ENCODE measurements around the gene ZNF423.

The ZNF423 gene

GRCh38 chr16:49592546-49593423 lies 263.1 kb downstream of the ZNF423 start:
- in situ Hi-C loops (cut with MboI; ENCODE audit: low sequenced_read_pairs) = no loop called here

GRCh38 chr16:49590166-49590871 lies 265.6 kb downstream of the ZNF423 start:
- in situ Hi-C loops (cut with MboI; ENCODE audit: low sequenced_read_pairs) = no loop called here

DNA sequence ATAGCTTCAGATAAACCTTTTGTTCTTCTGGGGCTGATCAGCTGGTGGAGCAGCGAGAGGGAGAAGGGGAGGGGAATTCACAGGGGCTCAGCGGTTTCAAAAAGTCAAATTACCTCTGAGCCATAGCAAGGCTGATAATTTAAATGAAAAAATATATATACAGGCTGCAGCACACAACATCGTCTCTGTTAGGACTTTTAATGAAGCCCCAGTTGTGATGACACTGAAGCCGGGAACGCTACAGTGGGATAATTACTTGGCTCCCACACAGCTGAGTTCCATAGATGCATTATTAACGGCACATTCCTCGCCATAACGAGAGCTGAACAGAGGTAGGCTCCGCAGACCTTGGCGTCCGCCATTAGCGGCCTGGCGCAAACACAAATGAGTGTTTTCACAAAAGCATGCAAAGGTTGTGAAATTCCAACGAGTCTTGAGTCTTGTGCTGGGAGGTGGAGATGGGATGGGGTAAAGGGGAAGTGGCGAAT lies 266.3 kb downstream of the ZNF423 start:
- in situ Hi-C loops (cut with MboI; ENCODE audit: low sequenced_read_pairs) = no loop called here

- in situ Hi-C loops (cut with MboI; ENCODE audit: low sequenced_read_pairs) = no loop called here
These were observed 267.1 kb downstream of the ZNF423 start for GRCh38 chr16:49588729-49589384.

- in situ Hi-C loops (cut with MboI; ENCODE audit: low sequenced_read_pairs) = no loop called here
These were observed 267.9 kb downstream of the ZNF423 start for GRCh38 chr16:49588026-49588425.

DNA sequence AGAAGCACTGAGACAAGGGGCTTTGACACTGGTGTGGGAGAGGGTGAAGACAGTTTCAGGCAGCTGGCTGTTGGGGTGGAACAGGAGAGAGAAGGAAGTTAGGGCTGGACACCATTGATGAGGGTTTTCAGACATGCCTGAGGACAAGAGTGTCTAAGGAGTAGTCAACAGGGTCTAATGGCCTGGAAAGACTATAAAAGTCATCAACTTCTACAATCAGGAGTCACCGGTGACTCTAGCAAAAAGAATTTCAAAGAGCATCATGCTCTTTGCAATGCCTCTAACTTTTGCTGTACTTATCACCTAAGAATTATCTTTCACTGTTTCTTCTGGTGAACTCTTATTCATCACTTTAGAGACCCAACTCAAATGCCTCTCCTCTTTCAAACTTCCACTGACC lies 268.4 kb downstream of the ZNF423 start:
- in situ Hi-C loops (cut with MboI; ENCODE audit: low sequenced_read_pairs) = no loop called here

DNA sequence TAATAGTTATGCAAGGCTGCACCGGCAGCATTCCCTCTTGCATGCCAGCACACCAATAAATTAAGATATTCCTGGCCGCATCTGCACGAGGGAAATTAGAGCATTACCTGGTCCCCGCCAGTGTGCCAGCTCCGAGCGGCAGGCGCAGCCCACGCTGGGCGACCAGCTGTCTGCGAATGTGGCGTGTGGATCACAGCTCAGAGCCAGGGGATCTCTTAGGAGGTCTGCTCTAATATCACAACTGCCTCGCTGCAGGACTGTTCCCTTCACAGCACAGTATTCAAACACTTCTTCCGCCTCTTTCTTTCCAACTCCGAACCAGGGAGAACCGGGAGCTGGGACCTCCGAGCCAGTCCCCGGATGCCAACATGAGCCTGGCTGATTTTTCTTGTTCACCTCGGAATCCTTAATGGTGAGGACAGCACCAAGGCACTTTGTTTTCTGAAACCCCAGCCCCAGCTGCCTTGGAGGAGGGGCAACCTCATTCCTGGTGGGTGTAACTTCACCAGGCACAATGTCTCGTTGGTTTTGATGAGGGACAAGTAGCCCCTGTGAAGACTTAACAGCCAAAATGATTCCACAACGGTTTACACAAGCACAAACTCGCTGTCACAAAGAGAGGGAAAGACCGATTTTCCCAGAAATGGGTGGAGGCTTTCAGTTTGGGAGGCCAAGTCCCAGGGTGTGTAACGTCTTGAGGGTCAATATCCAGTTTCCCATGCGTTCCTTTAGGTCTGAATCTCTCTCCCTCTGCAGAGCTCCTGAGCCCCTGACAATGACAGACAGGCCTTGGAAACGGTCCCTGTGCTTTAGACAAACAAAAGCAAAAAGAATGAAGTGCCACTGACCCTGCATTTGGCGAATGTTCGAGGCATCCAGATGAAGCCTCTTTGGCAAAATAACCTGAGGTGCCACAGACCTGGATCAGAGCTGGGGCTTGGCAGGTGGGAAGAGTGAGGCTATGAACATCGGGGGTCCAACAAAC lies 269.2 kb downstream of the ZNF423 start:
- in situ Hi-C loops (cut with MboI; ENCODE audit: low sequenced_read_pairs) = no loop called here

DNA sequence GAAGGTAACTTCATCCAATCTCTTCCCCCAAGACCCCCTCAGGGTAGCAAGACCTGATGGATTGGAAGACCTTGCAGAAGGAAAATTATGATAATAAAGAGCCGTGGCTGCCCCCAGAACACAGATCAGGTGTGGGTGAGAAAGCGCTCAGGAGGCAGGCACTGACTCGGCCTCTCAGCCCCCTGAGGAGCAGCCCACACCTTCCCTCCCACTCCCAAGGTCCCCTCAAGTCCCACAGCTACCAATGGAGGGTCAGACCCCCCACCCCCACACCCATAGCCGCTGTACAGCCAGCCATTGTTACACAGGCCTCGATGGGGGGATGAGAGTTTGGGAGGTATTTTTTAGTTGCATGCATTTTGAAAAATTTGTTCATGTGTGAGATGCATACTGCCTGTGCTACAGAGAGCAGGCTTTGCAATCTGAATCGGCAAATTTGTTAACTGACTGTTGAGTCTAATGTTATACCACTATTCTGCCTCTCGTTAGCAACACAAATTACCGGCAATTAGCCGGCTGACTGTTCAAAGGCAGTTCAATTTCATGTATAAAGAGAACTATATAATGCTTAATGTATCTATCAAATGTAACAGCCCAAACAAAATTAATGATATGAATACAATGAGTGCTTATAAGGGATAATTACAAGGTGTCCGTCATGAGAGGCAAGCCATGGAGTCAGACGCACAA lies 270.6 kb downstream of the ZNF423 start:
- in situ Hi-C loops (cut with MboI; ENCODE audit: low sequenced_read_pairs) = no loop called here

DNA sequence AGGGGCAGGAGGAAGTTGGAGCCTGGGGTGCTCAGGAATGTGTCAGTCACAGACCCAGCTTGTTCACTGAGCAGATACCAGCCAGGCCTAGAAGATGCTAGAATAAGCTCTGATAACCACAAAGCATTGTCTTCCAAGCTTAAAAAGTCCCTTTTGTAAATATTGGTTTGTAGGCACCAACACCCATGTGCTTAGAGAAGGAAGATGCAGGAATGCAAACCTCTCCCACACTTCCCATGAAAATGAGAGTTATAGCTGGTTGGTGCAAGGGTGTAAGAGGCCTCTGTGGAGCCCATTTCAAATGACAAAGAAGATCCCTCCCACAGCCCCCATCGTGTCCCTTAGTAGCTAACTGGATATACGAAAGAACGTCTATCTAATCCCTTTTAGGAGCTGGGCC lies 272.0 kb downstream of the ZNF423 start:
- in situ Hi-C loops (cut with MboI; ENCODE audit: low sequenced_read_pairs) = no loop called here

- in situ Hi-C loops (cut with MboI; ENCODE audit: low sequenced_read_pairs) = no loop called here
These were observed 274.1 kb downstream of the ZNF423 start for GRCh38 chr16:49581630-49582298.

- in situ Hi-C loops (cut with MboI; ENCODE audit: low sequenced_read_pairs) = no loop called here
These were observed 275.1 kb downstream of the ZNF423 start for GRCh38 chr16:49580751-49581303.

DNA sequence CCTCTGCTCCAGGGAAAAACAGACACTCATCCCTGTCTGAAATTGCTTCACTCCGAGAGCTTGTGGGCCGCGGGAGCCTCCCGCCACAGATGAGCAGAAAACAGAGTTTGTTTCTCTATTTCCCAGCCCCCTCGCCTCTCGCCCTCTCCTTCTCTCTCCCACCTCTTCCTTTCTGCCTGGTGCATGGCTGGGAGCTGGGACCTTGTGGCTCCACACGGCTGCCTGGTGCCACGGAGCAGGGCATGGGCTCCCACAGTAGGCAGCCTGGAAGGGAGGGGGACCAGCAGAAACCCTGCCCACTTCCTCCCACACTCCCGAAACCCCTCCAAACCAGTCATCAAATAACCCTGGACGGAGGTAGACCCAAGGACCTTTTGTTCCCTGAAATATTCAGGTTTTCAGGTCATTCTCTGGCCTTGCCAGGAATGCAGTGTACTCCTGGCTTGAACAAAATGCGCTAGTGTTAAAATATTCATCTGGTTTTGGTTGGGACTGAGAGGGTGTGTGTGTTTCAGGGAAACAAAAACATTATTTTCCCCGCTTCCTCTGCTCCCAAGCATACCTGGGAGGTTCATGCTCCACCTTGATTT lies 277.4 kb downstream of the ZNF423 start:
- in situ Hi-C loops (cut with MboI; ENCODE audit: low sequenced_read_pairs) = no loop called here

GRCh38 chr16:49578018-49578417 lies 277.9 kb downstream of the ZNF423 start:
- in situ Hi-C loops (cut with MboI; ENCODE audit: low sequenced_read_pairs) = no loop called here

DNA sequence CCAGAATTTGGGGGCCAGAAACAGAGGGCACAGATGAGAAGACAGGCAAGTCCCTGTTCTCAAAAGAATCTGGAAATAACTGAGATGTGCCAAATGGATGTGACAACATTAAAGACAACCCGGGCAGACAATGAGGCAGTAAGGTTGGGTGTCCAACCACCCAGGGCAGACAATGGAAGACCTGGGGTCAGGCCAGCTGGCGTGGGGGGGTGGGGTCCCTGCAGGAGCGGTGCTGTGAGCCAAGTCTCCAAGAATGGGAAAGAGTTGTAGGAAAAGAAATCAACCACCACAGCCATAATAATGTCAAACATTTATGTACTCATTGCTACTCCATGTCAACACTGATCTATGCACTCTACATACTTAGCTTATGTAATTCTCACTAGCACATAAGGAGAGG lies 279.0 kb downstream of the ZNF423 start:
- in situ Hi-C loops (cut with MboI; ENCODE audit: low sequenced_read_pairs) = no loop called here

GRCh38 chr16:49576173-49576494 lies 279.8 kb downstream of the ZNF423 start:
- in situ Hi-C loops (cut with MboI; ENCODE audit: low sequenced_read_pairs) = no loop called here

DNA sequence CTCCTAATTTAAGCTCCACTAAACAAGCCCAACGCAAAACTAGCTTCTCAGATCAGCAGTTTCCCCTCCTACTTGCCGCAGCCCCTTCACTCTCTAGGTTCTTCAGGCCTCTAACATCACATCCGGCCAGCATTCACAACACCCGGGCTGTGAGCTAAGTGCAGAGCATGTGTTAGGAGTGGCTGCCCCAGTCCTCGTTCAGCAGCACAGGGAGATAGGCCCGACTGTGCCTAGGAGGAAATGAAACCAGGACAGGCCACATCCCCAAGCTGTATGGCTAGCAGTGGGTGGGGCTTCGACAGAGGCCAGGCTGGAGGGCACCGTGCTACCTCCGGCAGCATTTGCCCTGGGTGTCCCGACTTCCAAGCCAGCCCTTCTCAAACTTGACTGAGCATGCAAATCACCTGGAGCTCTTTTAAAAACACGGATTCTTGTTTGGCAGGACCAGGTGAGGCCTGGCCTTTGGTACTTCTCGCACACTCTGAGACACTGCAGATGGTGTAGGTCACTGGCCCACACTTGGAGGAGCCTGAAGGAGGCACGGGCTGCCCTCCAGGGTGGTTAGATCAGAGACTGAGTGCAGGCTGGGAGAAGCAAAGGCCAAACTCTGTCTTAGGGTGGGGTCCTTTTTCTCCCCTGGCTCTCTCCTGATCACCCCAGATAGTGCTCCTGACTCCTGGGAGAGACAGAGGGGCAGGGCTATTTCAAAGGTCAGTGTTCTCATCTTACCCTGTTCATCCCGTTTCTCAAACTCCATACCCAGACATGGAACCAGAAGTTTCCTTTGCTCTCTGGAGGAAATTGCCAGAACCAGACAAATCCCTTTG lies 280.4 kb downstream of the ZNF423 start:
- in situ Hi-C loops (cut with MboI; ENCODE audit: low sequenced_read_pairs) = no loop called here

DNA sequence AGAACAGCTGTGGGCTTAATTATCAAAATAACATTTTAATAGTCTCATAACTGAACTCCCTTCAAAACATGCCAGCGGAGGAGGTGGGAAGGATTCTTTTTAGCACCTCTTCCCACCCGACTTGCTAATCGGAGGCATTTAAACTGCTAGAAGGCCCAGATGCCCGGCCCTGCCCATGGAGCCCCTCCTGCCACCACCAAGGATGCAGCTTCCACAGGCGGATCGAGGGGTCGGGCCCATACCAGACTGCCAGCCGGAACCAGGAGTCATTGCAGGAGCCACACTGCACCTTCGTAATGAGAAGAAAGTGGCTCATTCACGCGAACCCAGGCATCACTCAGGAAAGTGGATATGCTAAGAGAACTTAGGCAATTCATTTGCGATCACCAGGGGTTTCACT lies 281.1 kb downstream of the ZNF423 start:
- in situ Hi-C loops (cut with MboI; ENCODE audit: low sequenced_read_pairs) = no loop called here

- in situ Hi-C loops (cut with MboI; ENCODE audit: low sequenced_read_pairs) = no loop called here
These were observed 288.0 kb downstream of the ZNF423 start for GRCh38 chr16:49567950-49568349.

Data from HL-60/S4 (cell line).